ENCODE data around the gene FBXO42.

Gene FBXO42

GRCh38 chr1:16242556-16243214, 109.6 kb downstream of the FBXO42 start:
- no peak overlapping the region for H3K27ac ChIP-seq
- no peak overlapping the region for H3K4me3 ChIP-seq
- peaks cover 9 to 25% (median 20%) of the 10 kb centered on the region in 11 experiments for H3K36me3 ChIP-seq
- no peak overlapping the region for H3K4me2 ChIP-seq
- H4K20me1 ChIP-seq, result peaks cover 0 to 26% (median 0%) of the 10 kb centered on the region in 11 experiments; a peak in 6 of 22 replicates
- no peak for TF ChIP-seq Cebpa-rat (IDR thresholded peaks at IDR 0.05)
- H3K9ac ChIP-seq, result peak overlapping the region in 4 of 11 experiments; percentile 15 to 27 (median 22); a peak in 2 of 22 replicates
- H3K27me3 ChIP-seq, result no peaks in the 10 kb centered on the region
- peaks cover 5 to 20% (median 13%) of the 10 kb centered on the region in 10 experiments for H3K4me1 ChIP-seq
- no peaks in the 10 kb centered on the region for H3K9me3 ChIP-seq (replicated peaks in 1 of 11)

GRCh38 chr1:16241221-16241708, 111.0 kb downstream of the FBXO42 start:
- Histone ChIP-seq H3K27me3 (no peaks in the 10 kb centered on the region), H3K36me3 (peaks cover 0 to 11% (median 6%) of the 10 kb centered on the region in 11 experiments; a peak in 10 of 22 replicates), H3K4me3 (no peak overlapping the region), H3K4me2 (no peak overlapping the region), H4K20me1 (peaks cover 0 to 24% (median 0%) of the 10 kb centered on the region in 11 experiments; a peak in 5 of 22 replicates), H3K9ac (peak overlapping the region in 1 of 11 experiments; percentile 24; a peak in 1 of 22 replicates), H3K27ac (no peak overlapping the region), H3K9me3 (replicated peaks in 1 of 11) (no peaks in the 10 kb centered on the region), H3K4me1 (peaks cover 13 to 27% (median 22%) of the 10 kb centered on the region in 10 experiments)
- no peak for TF ChIP-seq Cebpa-rat (IDR thresholded peaks at IDR 0.05)

- Histone ChIP-seq H3K27me3 (no peaks in the 10 kb centered on the region), H3K27ac (no peak overlapping the region), H3K9me3 (replicated peaks in 1 of 11) (no peaks in the 10 kb centered on the region), H3K4me3 (no peak overlapping the region), H4K20me1 (peaks cover 0 to 12% (median 0%) of the 10 kb centered on the region in 11 experiments; a peak in 5 of 22 replicates), H3K36me3 (no peaks in the 10 kb centered on the region; a peak in 1 of 22 replicates), H3K9ac (no peak overlapping the region), H3K4me1 (peaks cover 18 to 34% (median 26%) of the 10 kb centered on the region in 10 experiments), H3K4me2 (no peak overlapping the region)
- no peak for TF ChIP-seq Cebpa-rat (IDR thresholded peaks at IDR 0.05)
Observed at GRCh38 chr1:16239972-16240491, 112.2 kb downstream of the FBXO42 start.

- H3K4me3 ChIP-seq, result peak overlapping the region; percentile 54 to 81 (median 69)
- H3K36me3 ChIP-seq, result peaks cover 0 to 4% (median 0%) of the 10 kb centered on the region in 11 experiments; a peak in 2 of 22 replicates
- no peaks in the 10 kb centered on the region for H3K9me3 ChIP-seq (replicated peaks in 1 of 11)
- peak overlapping the region; percentile 84 to 99 (median 94) for H3K4me2 ChIP-seq
- no peaks in the 10 kb centered on the region for H3K27me3 ChIP-seq
- peak overlapping the region; percentile 72 to 83 (median 77) for H3K9ac ChIP-seq
- TF ChIP-seq Cebpa-rat (IDR thresholded peaks at IDR 0.05), result no peak
- H3K4me1 ChIP-seq, result peaks cover 17 to 25% (median 21%) of the 10 kb centered on the region in 10 experiments
- no peaks in the 10 kb centered on the region for H4K20me1 ChIP-seq
- peak overlapping the region; percentile 31 to 80 (median 75); a peak in 21 of 22 replicates for H3K27ac ChIP-seq
Observed at GRCh38 chr1:16237343-16237830, 114.9 kb downstream of the FBXO42 start.

- TF ChIP-seq Cebpa-rat (IDR thresholded peaks at IDR 0.05), result no peak
Observed at GRCh38 chr1:16236511-16237342, 115.6 kb downstream of the FBXO42 start, which contains the start of gene CPLANE2. CPLANE2 (minus strand) TSS chr1:16237183; CDS start chr1:16236742, 441 bp downstream.

GRCh38 chr1:16235944-16236510, 116.3 kb downstream of the FBXO42 start:
- H3K9ac ChIP-seq, result peak overlapping the region in 10 of 11 experiments; percentile 72 to 83 (median 79); a peak in 20 of 22 replicates

More at GRCh38 chr1:16236511-16237342, 115.6 kb downstream of the FBXO42 start, which contains the start of gene CPLANE2:
- Histone ChIP-seq H3K36me3 (peaks cover 0 to 11% (median 0%) of the 10 kb centered on the region in 11 experiments; a peak in 3 of 22 replicates), H3K4me2 (peak within 1 kb of the TSS; percentile 84 to 99 (median 94)), H3K4me1 (peaks cover 17 to 27% (median 21%) of the 10 kb centered on the region in 10 experiments), H3K9ac (peak within 1 kb of the TSS; percentile 72 to 83 (median 77)), H3K9me3 (replicated peaks in 1 of 11) (no peaks in the 10 kb centered on the region), H3K27ac (peak within 1 kb of the TSS; percentile 31 to 80 (median 75); a peak in 21 of 22 replicates), H3K4me3 (peak within 1 kb of the TSS; percentile 54 to 81 (median 69)), H3K27me3 (no peaks in the 10 kb centered on the region), H4K20me1 (no peaks in the 10 kb centered on the region)

GRCh38 chr1:16235347-16235746, 116.9 kb downstream of the FBXO42 start:
- no peak overlapping the region for H3K9ac ChIP-seq
- no peaks in the 10 kb centered on the region for H3K9me3 ChIP-seq (replicated peaks in 1 of 11)
- no peak for TF ChIP-seq Cebpa-rat (IDR thresholded peaks at IDR 0.05)
- H4K20me1 ChIP-seq, result 0 out of 22 replicates have a peak, but pooled peaks cover 0 to under 1% (median 0%) of the 10 kb centered on the region in 11 experiments
- no peak overlapping the region for H3K4me3 ChIP-seq
- peaks cover 17 to 35% (median 27%) of the 10 kb centered on the region in 10 experiments for H3K4me1 ChIP-seq
- H3K27ac ChIP-seq, result no peak overlapping the region
- H3K36me3 ChIP-seq, result peaks cover 0 to 14% (median 0%) of the 10 kb centered on the region in 11 experiments; a peak in 3 of 22 replicates
- H3K27me3 ChIP-seq, result no peaks in the 10 kb centered on the region
- H3K4me2 ChIP-seq, result peak overlapping the region in 3 of 11 experiments; percentile 84 to 94 (median 87); a peak in 3 of 22 replicates

More at GRCh38 chr1:16235944-16236510, 116.3 kb downstream of the FBXO42 start:
- peaks cover 17 to 29% (median 21%) of the 10 kb centered on the region in 10 experiments for H3K4me1 ChIP-seq
- peak overlapping the region; percentile 54 to 81 (median 69) for H3K4me3 ChIP-seq
- H3K36me3 ChIP-seq, result peaks cover 0 to 14% (median 0%) of the 10 kb centered on the region in 11 experiments; a peak in 3 of 22 replicates
- no peaks in the 10 kb centered on the region for H4K20me1 ChIP-seq
- H3K9me3 ChIP-seq (replicated peaks in 1 of 11), result no peaks in the 10 kb centered on the region
- H3K4me2 ChIP-seq, result peak overlapping the region; percentile 84 to 99 (median 94)
- no peak for TF ChIP-seq Cebpa-rat (IDR thresholded peaks at IDR 0.05)
- H3K27me3 ChIP-seq, result no peaks in the 10 kb centered on the region
- peak overlapping the region in 9 of 11 experiments; percentile 70 to 80 (median 75); a peak in 11 of 22 replicates for H3K27ac ChIP-seq

- H3K27ac ChIP-seq, result no peak overlapping the region
- H3K9ac ChIP-seq, result no peak overlapping the region
- no peaks in the 10 kb centered on the region for H3K27me3 ChIP-seq
- TF ChIP-seq Cebpa-rat (IDR thresholded peaks at IDR 0.05), result no peak
- H3K36me3 ChIP-seq, result peaks cover 0 to 14% (median 0%) of the 10 kb centered on the region in 11 experiments; a peak in 3 of 22 replicates
- 0 out of 22 replicates have a peak, but pooled peaks cover 0 to 6% (median 0%) of the 10 kb centered on the region in 11 experiments for H4K20me1 ChIP-seq
- H3K4me3 ChIP-seq, result no peak overlapping the region
- no peaks in the 10 kb centered on the region for H3K9me3 ChIP-seq (replicated peaks in 1 of 11)
- H3K4me2 ChIP-seq, result no peak overlapping the region
- H3K4me1 ChIP-seq, result peaks cover 17 to 53% (median 40%) of the 10 kb centered on the region in 10 experiments
Observed at GRCh38 chr1:16233431-16233830, 118.8 kb downstream of the FBXO42 start.
